Posterior vena cava (tissue), 2 donors: ENCODE data around the gene STIM1. TPM values are rescaled to one million over a fixed set of nuclear protein-coding genes. Genes with fewer than 3 reads are reported as not detected.
"Not testable (repeated sequence)": the region's sequence is repeated elsewhere in the genome, so short reads cannot be mapped to it uniquely, and the experiment has no call there.

Source experiments
- DNase-seq: peaks from one replicate; pipeline ENCODE4 v3.0.0-alpha.2; 2020; ENCODE audit warnings: low spot score
- intact Hi-C, 2 donors: fragments of 100-400 bp; cut with DNase I; formaldehyde crosslinking; loops; one replicate each; pipeline versions ENCODE4 v1.14.1 to v1.14.2; 2022 to 2023
- total RNA-seq, 2 donors: library from RNA; stranded (reverse); fragmentation: NEBNext Ultra II Directional; extraction: Animal tissue kit (Norgen Biotek cat#: 25700); gene quantifications; one replicate each; pipeline ENCODE4 v1.2.1, GENCODE V29; 2021
- donor health status: DM: yes; HTN: yes; CAD: no.
- donor health status: DM: yes; HTN: yes; CAD: no.

Gene STIM1
- total RNA-seq, 2 donors from 2014 or later: 66.9 to 81.7 TPM

DNA sequence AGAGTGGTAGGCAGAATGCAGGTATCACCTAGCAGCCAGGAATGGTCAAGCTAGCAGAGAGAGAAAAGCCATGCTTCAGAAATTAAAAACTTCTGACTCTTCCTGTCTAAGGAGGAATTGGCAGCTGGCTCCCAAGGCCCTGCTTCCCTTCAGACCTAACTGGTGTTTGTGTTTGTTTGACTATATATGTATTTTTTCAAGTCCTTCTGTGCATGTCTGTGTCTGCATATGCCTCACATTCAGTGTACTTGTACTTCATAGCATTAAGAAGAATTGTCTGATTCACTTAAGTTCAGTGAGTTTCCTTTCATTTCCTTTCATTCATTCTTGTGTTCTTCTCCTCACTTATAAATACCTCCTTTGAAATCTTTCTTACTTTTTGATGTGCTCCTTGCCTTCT is 130.2 kb downstream of the STIM1 start:
- no peak for DNase-seq
- intact Hi-C loops: no loop called here

DNA sequence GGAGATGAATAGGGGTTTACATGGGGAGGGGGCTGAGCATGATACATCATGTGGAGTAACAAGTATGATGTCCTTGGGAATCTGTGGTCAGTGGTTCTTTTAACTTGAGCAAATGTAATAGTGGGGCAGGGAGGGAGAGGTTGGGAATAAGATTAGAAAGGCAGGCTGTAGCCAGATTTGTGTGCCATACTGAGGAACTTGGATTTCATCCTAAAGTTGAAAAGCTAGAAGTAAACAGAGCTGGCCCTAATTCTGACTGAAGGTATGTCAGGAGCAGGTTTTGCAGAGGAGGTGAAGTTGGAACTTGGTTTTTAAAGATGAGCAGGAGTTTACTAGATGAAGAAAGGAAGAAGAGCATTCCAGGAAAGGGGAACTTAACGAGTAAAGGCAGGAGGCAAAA is 130.8 kb downstream of the STIM1 start:
- intact Hi-C loops: no loop called here
- DNase-seq: no peak

GRCh38 chr11:3989276-3989920 is 133.9 kb downstream of the STIM1 start:
- intact Hi-C loops: no loop called here
- DNase-seq: no peak

DNA sequence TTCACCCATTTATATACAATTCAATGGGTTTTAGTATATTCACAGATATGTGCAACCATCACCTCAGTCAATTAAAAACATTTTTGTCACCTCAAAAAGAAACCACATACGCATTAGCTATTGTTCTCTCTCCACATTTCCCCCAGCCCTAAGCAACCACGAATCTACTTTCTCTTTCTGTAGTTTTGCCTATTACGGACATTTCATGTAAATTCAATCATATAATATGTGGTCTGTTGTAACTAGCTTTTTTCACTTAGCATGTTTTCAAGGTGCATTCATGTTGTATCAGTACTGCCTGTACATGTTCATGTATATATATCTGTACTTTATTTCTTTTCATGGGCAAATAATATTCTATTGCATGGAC is 134.4 kb downstream of the STIM1 start:
- DNase-seq: no peak
- intact Hi-C loops: no loop called here

DNA sequence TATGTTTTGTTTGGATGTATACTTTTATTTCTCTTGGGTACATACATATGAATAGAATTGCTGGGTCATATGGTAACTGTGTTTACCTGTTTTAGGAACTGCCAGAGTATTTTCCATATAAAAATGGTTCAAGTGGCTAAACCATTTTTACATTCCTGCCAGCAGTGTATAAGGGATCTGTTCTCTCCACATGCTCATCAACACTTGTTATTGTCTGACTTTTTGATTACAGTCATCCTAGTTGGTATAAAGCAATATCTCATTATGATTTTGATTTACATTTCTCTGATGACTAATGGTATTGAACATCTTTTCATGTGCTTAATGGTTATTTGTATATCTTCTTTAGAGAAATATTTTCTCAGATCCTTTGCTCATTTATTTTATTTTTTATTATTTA is 134.9 kb downstream of the STIM1 start:
- intact Hi-C loops: no loop called here
- no peak for DNase-seq

GRCh38 chr11:3992964-3993363 is 137.5 kb downstream of the STIM1 start:
- no peak for DNase-seq
- intact Hi-C loops: no loop called here

- no peak for DNase-seq
- intact Hi-C loops: no loop called here
Observed at GRCh38 chr11:3994030-3994640, 138.7 kb downstream of the STIM1 start.

GRCh38 chr11:3995307-3995706 is 139.8 kb downstream of the STIM1 start:
- intact Hi-C loops: no loop called here
- no peak for DNase-seq

- no peak for DNase-seq
- intact Hi-C loops: no loop called here
Observed at GRCh38 chr11:3995949-3996554, 140.6 kb downstream of the STIM1 start.

DNA sequence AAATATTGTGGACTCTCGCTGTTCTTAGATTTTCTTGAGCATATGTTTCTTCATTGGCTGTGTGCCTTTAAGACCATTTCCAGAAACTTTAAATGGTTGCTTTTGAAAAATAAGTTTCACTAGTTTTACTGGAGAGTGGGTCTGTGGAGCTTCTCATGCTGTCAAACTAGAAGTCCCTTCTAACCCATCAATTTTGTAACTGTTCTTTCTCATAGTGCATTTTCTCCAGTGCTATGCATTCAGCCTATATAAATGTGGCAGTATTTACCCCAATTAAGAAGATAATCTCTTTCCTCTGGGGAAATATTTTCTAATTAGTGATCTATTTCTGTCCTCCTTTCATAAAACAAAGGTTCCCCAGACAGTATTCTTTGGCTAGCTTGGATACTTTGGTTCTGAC is 141.2 kb downstream of the STIM1 start:
- DNase-seq: no peak
- intact Hi-C loops: no loop called here

DNA sequence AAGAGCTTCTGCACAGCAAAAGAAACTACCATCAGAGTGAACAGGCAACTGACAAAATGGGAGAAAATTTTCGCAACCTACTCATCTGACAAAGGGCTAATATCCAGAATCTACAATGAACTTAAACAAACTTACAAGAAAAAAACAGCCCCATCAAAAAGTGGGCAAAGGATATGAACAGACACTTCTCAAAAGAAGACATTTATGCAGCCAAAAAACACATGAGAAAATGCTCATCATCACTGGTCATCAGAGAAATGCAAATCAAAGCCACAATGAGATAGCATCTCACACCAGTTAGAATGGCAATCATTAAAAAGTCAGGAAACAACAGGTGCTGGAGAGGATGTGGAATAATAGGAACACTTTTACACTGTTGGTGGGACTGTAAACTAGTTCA is 149.3 kb downstream of the STIM1 start:
- DNase-seq, intact Hi-C loops: not testable (repeated sequence)

DNA sequence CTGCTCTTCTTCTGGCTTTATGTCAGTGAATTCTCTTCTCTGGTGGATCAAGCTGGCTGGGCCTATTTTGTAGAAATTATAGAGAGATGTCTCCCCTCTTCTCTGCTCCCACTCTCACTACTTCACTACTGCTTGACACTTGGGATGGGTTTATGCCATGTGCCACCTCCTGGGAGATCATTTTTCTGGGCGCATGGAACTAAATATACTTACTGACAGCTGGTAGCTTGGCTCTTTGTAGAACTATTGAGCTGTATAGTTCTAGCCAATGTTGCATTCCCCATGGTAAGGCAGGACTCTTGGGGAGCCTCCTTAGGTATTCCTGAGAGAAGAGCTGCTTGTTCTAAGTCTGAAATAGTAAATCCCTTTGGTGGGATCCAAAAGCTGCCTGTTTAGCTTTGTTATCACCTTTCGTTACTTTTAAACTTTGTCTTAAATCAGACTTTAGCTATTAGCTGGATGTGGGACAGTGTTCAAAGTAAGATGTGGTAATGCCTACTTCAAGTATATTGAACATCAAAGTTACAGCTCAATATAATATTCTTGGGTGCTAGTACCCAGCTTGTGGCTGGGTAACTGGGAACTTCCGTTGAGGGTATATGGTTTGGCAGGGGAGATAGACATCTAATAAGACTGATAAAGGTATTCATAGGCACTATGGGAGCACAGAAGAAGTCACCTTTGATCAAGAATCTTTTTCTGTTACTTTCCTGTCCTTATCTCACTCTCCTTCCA is 151.6 kb downstream of the STIM1 start:
- intact Hi-C loops: no loop called here
- no peak for DNase-seq

- DNase-seq: no peak
- intact Hi-C loops: no loop called here
Observed at GRCh38 chr11:4008116-4008515, 152.7 kb downstream of the STIM1 start.

DNA sequence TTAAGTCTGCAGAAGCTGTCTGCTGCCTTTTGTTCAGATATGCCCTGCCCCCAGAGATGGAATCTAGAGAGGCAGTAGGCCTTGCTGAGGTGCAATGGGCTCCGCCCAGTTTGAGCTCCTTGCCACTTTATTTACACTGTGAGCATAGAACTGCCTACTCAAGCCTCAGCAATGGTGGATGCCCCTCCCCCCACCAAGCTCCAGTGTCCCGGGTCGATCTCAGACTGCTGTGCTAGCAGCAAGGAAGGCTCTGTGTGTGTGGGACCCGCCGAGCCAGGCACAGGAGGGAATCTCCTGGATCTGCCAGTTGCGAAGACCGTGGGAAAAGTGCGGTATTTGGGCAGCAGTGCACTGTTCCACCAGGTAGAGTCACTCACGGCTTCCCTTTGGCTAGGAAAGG is 161.1 kb downstream of the STIM1 start:
- intact Hi-C loops, DNase-seq: not testable (repeated sequence)

- no peak for DNase-seq
- intact Hi-C loops: no loop called here
Observed at GRCh38 chr11:4017129-4017528, 161.7 kb downstream of the STIM1 start.

DNA sequence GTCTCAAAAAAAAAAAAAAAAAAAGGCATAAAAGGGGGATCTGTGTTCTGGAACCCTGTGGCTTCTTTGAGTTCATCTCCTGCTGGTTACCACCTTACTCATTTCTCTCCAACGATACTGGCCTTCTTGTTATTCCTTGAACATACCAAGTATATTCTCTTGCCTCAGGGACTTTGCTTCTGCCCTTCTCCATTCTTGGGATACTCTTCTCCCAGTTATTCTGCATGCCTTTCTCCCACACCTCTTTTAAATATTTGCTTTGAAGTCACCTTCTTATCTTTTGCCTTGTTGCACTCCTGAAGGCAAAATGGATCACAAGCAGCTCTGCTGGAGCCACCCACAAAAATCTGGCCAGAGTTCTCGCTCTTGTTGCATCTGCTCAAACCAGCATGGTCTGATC is 163.2 kb downstream of the STIM1 start:
- intact Hi-C loops: no loop called here
- no peak for DNase-seq

DNA sequence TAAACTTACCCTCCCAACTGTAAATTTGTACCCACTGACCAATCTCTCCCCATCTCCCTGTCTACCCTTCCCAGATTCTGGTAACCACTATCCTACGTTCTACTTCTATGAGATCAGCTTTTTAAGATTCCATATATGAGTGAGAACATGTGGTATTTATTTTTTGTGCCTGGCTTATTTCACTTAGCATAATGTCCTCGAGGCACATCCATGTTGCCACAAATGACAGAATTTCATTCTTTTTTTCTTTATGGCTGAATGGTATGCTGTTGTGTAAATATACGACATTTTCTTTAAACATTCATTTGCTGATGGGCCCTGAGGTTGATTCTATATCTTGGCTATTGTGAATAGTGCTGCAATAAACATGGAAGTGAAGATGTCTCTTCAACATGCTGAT is 164.4 kb downstream of the STIM1 start:
- no peak for DNase-seq
- intact Hi-C loops: no loop called here

GRCh38 chr11:4022669-4023068 is 167.2 kb downstream of the STIM1 start:
- intact Hi-C loops: no loop called here

DNA sequence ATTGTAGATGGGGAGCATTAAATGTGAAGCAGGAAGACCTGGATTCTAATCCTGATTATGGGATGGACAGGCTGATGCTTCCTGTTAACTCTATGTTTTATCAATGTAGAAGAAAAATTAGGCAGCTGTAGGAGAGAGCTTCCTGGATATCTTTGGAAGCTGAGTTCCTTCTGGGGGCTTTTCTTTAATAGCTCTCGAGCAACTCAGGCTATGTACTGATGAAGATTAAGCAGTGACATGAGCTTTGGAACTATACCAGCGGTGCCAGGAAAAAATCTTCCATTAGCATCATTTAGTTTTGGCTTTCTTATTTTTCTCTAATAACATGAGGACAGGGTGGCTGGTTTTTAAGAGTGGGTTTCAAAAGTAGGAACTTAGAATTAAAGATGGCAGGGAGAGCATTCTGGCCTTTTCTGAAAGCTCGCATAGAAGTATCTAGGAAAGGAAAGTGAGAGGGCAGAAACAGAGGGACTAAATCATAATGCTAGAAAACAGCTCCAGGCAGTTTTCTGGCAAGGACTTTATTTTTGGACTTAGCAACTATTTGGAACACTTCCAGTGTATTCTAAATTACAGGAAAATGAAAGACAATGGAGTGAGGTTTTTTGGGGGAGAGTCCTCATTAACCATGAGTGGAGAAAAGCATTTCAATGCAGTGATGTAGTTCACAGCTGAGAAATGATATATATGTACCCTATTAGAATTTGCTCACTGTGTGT is 169.9 kb downstream of the STIM1 start:
- intact Hi-C loops: no loop called here
- DNase-seq: no peak

More at GRCh38 chr11:4022669-4023068, 167.2 kb downstream of the STIM1 start:
- DNase-seq: no peak

- no peak for DNase-seq
- intact Hi-C loops: no loop called here
Observed at GRCh38 chr11:4025967-4026324, 170.5 kb downstream of the STIM1 start.
